Choroid plexus epithelial cell (primary cell): ENCODE measurements around the gene KCNJ12.

Experiments used
- DNase-seq: peaks from one replicate; pipeline ENCODE4 v3.0.0-alpha.2; 2010; ENCODE audit warnings: low read depth
- H3K4me3 ChIP-seq: 2 replicates; pipeline ENCODE4 v1.5.1; 2011; ENCODE audit warnings: low read depth, mild to moderate bottlenecking, control low read depth, low read length, moderate library complexity
- TF ChIP-seq, protein P1 (sequence below): conservative IDR thresholded peaks from 2 replicates; pipeline ENCODE4 v1.5.1; 2011; ENCODE audit warnings: low read depth, mild to moderate bottlenecking, control low read depth, inconsistent platforms, low read length, moderate library complexity

KCNJ12 gene

DNA sequence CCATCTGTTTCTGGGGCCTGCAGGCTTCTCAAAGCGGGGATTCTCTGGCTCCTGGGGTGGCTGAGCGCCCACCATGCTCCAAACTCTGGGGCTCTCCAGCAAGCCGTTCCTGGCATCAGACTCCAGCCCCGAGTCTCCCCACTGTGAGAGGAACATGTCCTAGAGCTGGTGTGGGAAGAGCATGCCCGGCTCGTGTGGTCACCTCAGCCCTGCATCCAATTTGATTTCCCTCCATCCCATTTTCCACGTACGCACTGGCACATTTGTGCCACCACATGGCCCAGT, 23.2 kb upstream of the KCNJ12 start:
- H3K4me3 ChIP-seq, result no peak overlapping the region
- TF ChIP-seq, protein P1, sequence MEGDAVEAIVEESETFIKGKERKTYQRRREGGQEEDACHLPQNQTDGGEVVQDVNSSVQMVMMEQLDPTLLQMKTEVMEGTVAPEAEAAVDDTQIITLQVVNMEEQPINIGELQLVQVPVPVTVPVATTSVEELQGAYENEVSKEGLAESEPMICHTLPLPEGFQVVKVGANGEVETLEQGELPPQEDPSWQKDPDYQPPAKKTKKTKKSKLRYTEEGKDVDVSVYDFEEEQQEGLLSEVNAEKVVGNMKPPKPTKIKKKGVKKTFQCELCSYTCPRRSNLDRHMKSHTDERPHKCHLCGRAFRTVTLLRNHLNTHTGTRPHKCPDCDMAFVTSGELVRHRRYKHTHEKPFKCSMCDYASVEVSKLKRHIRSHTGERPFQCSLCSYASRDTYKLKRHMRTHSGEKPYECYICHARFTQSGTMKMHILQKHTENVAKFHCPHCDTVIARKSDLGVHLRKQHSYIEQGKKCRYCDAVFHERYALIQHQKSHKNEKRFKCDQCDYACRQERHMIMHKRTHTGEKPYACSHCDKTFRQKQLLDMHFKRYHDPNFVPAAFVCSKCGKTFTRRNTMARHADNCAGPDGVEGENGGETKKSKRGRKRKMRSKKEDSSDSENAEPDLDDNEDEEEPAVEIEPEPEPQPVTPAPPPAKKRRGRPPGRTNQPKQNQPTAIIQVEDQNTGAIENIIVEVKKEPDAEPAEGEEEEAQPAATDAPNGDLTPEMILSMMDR, result no peak
- DNase-seq, result no peak

DNA sequence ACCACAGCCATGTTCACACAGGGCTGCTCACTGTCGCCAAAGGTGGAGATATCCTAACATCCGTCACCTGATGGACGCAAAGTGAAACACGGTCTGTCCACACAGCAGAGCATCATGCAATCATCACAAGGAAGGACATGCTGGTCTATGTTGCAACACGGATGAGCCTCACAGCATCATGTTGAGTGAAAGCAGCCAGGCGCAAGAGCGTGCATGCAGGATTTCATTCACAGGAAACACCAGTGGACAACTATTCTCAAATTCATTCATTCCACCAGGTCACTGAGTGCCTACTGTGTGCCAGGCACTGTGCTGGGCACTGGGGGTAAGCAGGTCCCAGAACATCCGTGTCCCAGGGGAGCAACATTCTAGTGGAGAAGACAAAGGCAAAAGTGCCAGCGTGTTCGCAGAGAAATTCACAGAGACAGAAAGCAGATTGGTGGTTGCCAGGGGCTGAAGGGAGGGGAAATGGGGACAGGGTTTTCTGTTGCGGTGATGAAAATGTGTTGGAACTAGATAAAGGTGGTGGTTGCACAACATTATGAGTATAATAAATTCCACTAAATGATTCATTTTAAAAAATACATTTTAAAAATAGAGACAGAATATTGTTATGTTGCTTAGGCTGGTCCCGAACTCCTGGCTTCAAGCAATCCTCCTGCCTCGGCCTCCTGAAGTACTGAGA, 22.7 kb upstream of the KCNJ12 start:
- TF ChIP-seq, protein P1, result no peak
- H3K4me3 ChIP-seq, result no peak overlapping the region
- no peak for DNase-seq

DNA sequence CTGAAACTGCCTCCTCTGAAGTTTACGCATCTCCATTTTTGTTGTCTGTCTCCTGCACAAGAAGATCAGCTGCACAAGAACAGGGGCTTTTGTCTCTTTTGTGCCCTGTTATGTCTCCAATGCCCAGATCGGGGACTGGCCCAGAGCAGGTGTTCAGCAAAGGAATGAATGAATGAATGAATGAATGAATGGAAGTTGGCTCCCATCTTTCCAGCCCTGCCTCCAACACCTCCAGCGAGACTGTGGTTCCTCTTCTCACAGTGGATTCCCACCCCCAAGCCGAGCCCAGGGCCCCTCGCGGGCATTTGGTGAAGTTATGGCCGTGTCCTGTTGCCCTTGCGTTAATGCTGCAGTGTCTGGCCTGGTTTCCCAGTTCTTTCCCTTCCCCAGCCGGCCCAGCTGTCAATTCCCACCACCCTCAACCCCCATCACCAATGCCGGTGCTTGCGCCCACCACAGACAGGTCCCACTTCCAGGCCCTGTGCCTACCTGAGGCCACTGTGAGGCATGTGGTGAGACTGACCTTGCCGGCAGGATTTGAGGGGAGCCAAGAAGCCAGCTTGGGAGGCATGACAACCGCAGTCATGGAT, 21.3 kb upstream of the KCNJ12 start:
- H3K4me3 ChIP-seq, result no peak overlapping the region
- no peak for DNase-seq
- TF ChIP-seq, protein P1, result no peak

DNA sequence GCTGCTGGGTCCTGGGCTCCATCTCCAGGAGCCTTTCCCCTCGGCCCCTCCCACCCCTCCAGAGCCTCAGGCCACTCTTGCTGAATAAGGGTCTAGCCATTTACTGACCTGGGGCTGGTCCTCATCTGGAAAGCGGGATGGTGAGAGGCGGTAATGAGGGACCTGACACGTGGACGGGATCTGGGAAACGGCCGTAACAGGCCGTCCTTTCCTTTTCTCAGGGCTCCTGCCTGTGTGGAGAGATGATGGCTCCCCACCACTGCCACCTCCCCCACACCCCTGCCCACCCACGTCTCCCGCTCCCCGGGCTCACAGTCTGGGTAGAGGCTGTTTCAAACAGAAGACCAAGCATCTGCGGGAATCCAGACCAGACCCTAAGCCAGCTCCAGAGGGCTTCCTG, 20.6 kb upstream of the KCNJ12 start:
- H3K4me3 ChIP-seq, result no peak overlapping the region
- DNase-seq, result no peak
- TF ChIP-seq, protein P1, result no peak

DNA sequence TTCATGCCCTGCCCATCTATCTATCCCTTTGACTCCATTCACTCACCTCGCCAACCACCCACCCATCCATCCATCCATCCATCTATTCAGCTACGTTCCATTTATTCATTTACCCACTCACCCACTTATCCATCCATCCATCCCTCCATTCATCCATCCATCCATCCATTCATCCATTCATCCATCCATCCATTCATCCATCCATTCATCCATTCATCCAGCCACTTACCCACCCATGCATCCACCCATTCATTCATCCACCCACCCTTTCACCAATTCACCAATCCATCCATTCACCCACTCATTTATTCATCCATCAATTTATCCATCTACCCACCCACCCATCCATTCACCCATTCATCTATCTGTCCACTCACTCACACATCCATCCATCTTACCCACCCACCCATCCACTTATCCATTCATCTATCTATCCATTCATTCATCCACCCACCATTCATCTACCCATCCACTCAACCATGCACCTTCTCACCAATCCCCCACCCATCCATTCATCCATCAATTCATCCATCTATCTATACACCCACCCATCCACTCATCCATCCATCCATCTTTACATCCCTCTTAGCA, 19.5 kb upstream of the KCNJ12 start:
- TF ChIP-seq, protein P1, result no peak
- H3K4me3 ChIP-seq, result no peak overlapping the region
- no peak for DNase-seq

GRCh38 chr17:21357281-21357680, 18.9 kb upstream of the KCNJ12 start:
- DNase-seq, result no peak
- H3K4me3 ChIP-seq, result no peak overlapping the region
- TF ChIP-seq, protein P1, result no peak
